ENCODE measurements around the gene ANTXR2.
"Not testable (repeated sequence)": the region's sequence is repeated elsewhere in the genome, so short reads cannot be mapped to it uniquely, and the experiment has no call there.

Gene ANTXR2

GRCh38 chr4:79893456-79893855 lies 179.6 kb downstream of the ANTXR2 start:
- H3K27ac ChIP-seq: no peak overlapping the region
- TF ChIP-seq, protein P1, sequence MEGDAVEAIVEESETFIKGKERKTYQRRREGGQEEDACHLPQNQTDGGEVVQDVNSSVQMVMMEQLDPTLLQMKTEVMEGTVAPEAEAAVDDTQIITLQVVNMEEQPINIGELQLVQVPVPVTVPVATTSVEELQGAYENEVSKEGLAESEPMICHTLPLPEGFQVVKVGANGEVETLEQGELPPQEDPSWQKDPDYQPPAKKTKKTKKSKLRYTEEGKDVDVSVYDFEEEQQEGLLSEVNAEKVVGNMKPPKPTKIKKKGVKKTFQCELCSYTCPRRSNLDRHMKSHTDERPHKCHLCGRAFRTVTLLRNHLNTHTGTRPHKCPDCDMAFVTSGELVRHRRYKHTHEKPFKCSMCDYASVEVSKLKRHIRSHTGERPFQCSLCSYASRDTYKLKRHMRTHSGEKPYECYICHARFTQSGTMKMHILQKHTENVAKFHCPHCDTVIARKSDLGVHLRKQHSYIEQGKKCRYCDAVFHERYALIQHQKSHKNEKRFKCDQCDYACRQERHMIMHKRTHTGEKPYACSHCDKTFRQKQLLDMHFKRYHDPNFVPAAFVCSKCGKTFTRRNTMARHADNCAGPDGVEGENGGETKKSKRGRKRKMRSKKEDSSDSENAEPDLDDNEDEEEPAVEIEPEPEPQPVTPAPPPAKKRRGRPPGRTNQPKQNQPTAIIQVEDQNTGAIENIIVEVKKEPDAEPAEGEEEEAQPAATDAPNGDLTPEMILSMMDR (IDR thresholded peaks at IDR 0.05): no peak
- no peak for DNase-seq (ENCODE audit: low spot score)
- H3K4me3 ChIP-seq: no peak overlapping the region

DNA sequence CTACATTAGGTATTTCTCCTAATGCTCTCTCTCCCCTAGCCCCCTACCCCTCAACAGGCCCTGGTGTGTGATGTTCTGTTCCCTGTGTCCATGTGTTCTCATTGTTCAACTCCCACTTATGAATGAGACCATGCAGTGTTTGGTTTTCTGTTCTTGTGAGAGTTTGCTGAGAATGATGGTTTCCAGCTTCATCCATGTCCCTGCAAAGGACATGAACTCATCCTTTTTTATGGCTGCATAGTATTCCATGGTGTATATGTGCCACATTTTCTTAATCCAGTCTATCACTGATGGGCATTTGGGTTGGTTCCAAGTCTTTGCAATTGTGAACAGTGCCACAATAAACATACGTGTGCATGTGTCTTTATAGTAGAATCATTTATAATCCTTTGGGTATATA lies 184.0 kb downstream of the ANTXR2 start:
- H3K27ac ChIP-seq; H3K4me3 ChIP-seq; DNase-seq (ENCODE audit: low spot score): not testable (repeated sequence)

DNA sequence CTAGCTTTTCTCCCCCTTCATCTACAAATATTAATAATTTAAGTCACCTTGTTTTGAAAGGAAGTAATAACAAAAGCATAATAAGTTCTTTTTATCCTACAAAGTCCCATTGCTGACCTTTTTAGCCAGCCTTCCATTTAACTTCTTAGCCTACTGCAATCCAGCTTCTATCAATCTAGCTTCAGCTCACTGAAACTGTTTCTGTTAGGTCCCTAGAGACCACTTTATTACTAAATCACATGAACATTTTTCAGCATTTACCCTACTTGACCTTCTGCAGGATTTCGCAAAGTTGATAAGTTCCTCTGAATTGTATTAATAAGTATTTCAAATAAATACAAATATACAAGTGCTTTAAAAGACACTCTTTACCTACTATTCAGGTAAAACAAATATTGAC lies 186.5 kb downstream of the ANTXR2 start:
- DNase-seq (ENCODE audit: low spot score): no peak
- TF ChIP-seq, protein P1 (IDR thresholded peaks at IDR 0.05): no peak
- Histone ChIP-seq H3K4me3 (no peak overlapping the region), H3K27ac (no peak overlapping the region)

GRCh38 chr4:79886021-79886420 lies 187.0 kb downstream of the ANTXR2 start:
- Histone ChIP-seq H3K27ac (no peak overlapping the region), H3K4me3 (no peak overlapping the region)
- TF ChIP-seq, protein P1 (IDR thresholded peaks at IDR 0.05): no peak
- no peak for DNase-seq (ENCODE audit: low spot score)

DNA sequence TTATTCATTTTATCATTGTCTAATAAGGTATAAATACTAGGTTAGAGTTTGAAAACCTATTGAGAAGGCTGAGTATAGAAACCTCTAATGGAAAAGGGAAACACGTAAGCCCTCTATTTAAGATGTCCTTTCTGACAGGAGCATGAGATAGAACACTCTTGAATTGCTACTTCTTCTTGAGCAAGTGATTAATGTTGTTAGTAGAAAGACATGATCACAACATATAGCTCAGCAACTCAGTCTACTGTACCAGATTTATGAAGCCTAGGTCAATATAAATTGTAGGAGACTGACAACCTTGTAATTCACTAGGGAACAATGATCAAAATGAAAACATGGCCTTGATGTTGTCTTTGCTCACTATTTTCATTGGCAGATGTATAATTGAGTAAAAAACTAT lies 189.7 kb downstream of the ANTXR2 start:
- Histone ChIP-seq H3K4me3 (no peak overlapping the region), H3K27ac (no peak overlapping the region)
- TF ChIP-seq, protein P1 (IDR thresholded peaks at IDR 0.05): no peak
- no peak for DNase-seq (ENCODE audit: low spot score)

DNA sequence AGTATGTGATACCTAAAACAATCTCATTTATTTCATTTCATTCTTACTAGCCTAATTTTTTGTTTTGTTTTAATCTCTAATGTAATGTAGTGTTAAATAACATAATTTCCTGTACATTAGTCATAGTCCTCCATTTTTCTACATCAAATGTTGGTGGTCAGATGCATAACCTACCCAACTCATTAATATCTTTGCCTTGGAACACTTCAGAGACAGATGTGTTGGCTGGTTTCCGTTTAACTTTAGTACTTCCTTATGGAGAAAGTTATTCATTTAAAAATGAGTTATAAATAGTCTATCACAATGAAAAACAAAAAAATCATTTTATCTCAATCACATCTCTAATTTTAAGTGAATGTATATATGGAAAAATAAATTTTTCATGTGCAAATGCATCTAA lies 190.2 kb downstream of the ANTXR2 start:
- TF ChIP-seq, protein P1 (IDR thresholded peaks at IDR 0.05): no peak
- no peak for DNase-seq (ENCODE audit: low spot score)
- no peak overlapping the region for H3K4me3 ChIP-seq
- no peak overlapping the region for H3K27ac ChIP-seq

DNA sequence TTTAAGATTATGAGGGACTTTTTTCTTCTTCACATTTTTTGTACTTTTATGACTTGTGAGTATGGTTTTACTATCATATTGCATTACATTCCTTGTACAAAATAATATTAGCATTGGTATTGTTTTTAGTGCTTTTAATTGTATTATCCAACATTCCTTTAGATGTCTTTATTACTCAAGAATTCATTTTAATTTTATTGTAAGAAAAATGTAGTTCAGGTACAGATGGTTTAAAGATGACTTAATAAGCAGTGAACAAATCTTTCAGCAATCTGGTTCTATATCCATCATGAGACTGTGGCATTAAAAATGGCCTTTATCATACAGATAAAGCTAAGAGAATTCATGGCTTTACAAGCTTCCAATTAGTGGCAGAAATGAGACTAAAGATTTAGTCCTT lies 191.6 kb downstream of the ANTXR2 start:
- DNase-seq (ENCODE audit: low spot score): no peak

More for the DNA sequence above, 191.6 kb downstream of the ANTXR2 start:
- TF ChIP-seq, protein P1 (IDR thresholded peaks at IDR 0.05): no peak
- no peak overlapping the region for H3K27ac ChIP-seq
- H3K4me3 ChIP-seq: no peak overlapping the region

All from coronary artery (tissue), 2 donors.